Measurements from ENCODE around the gene VPS37B. TPM values are rescaled to one million over a fixed set of nuclear protein-coding genes. Genes with fewer than 3 reads are reported as not detected.

Gene VPS37B
- total and polyA plus RNA-seq, 2 experiments from 2014 or later = 23.5 to 35.3 TPM

- 59% methylated on average over 8 of the region's 8 CpGs for WGBS (ENCODE audit: low lambda C conversion rate, missing lambda C conversion rate)
- Histone ChIP-seq H3K79me2 (no peaks in the 10 kb centered on the region), H3K9me2 (replicated peaks; ENCODE audit: insufficient read depth) (no peaks in the 10 kb centered on the region), H3K36me3 (replicated peaks; ENCODE audit: insufficient read depth, low read depth) (no peaks in the 10 kb centered on the region), H2AFZ (no peak overlapping the region), H3K4me1 (ENCODE audit: insufficient read depth) (peaks cover 6% of the 10 kb centered on the region), H3K4me2 (no peak overlapping the region), H3K27ac (no peak overlapping the region), H3K27me3 (no peaks in the 10 kb centered on the region), H3K4me3 (no peak overlapping the region), H3K9me3 (ENCODE audit: low read depth) (no peaks in the 10 kb centered on the region), H4K20me1 (ENCODE audit: insufficient read depth, poor library complexity, severe bottlenecking) (no peaks in the 10 kb centered on the region)
- DNase-seq (ENCODE audit: low spot score) = no peak
- no peak for TF ChIP-seq EZH2 (IDR thresholded peaks at IDR 0.05; ENCODE audit: borderline replicate concordance)
- TF ChIP-seq EZH2phosphoT487 (IDR thresholded peaks at IDR 0.05; ENCODE audit: low read depth, severe bottlenecking, unreplicated experiment) = no peak
- TF ChIP-seq CTCF (IDR thresholded peaks at IDR 0.05; ENCODE audit: poor library complexity) = no peak
These were observed 26.0 kb upstream of the VPS37B start for GRCh38 chr12:122921917-122922316.

GRCh38 chr12:122920687-122921086 is 24.8 kb upstream of the VPS37B start:
- 93% methylated on average over 5 of the region's 5 CpGs for WGBS (ENCODE audit: low lambda C conversion rate, missing lambda C conversion rate)
- no peaks in the 10 kb centered on the region for H3K9me3 ChIP-seq (ENCODE audit: low read depth)
- TF ChIP-seq EZH2 (IDR thresholded peaks at IDR 0.05; ENCODE audit: borderline replicate concordance) (no peak), EZH2phosphoT487 (IDR thresholded peaks at IDR 0.05; ENCODE audit: low read depth, severe bottlenecking, unreplicated experiment) (no peak), CTCF (IDR thresholded peaks at IDR 0.05; ENCODE audit: poor library complexity) (no peak)

GRCh38 chr12:122918827-122919226 is 22.9 kb upstream of the VPS37B start:
- Histone ChIP-seq H3K27ac (no peak overlapping the region), H3K36me3 (replicated peaks; ENCODE audit: insufficient read depth, low read depth) (no peaks in the 10 kb centered on the region), H3K9me2 (replicated peaks; ENCODE audit: insufficient read depth) (no peaks in the 10 kb centered on the region), H2AFZ (no peak overlapping the region), H3K4me1 (ENCODE audit: insufficient read depth) (peaks cover 6% of the 10 kb centered on the region), H3K79me2 (no peaks in the 10 kb centered on the region), H3K9me3 (ENCODE audit: low read depth) (no peaks in the 10 kb centered on the region), H4K20me1 (ENCODE audit: insufficient read depth, poor library complexity, severe bottlenecking) (no peaks in the 10 kb centered on the region), H3K4me3 (no peak overlapping the region), H3K4me2 (no peak overlapping the region), H3K27me3 (no peaks in the 10 kb centered on the region)
- TF ChIP-seq EZH2phosphoT487 (IDR thresholded peaks at IDR 0.05; ENCODE audit: low read depth, severe bottlenecking, unreplicated experiment) (no peak), CTCF (IDR thresholded peaks at IDR 0.05; ENCODE audit: poor library complexity) (no peak), EZH2 (IDR thresholded peaks at IDR 0.05; ENCODE audit: borderline replicate concordance) (no peak)
- 77% methylated on average over 2 of the region's 2 CpGs for WGBS (ENCODE audit: low lambda C conversion rate, missing lambda C conversion rate)
- DNase-seq (ENCODE audit: low spot score) = no peak

More at GRCh38 chr12:122920687-122921086, 24.8 kb upstream of the VPS37B start:
- Histone ChIP-seq H2AFZ (no peak overlapping the region), H3K4me3 (no peak overlapping the region), H3K27ac (peak overlapping the region; percentile 89), H3K9me2 (replicated peaks; ENCODE audit: insufficient read depth) (no peaks in the 10 kb centered on the region), H4K20me1 (ENCODE audit: insufficient read depth, poor library complexity, severe bottlenecking) (no peaks in the 10 kb centered on the region), H3K4me2 (no peak overlapping the region), H3K4me1 (ENCODE audit: insufficient read depth) (peaks cover 6% of the 10 kb centered on the region), H3K36me3 (replicated peaks; ENCODE audit: insufficient read depth, low read depth) (no peaks in the 10 kb centered on the region), H3K27me3 (no peaks in the 10 kb centered on the region), H3K79me2 (no peaks in the 10 kb centered on the region)
- DNase-seq (ENCODE audit: low spot score) = no peak

All from hepatocyte (in vitro differentiated cells).